ENCODE results near the gene DHX32. TPM values are rescaled to one million over a fixed set of nuclear protein-coding genes. Genes with fewer than 3 reads are reported as not detected.

DHX32 gene
- total and polyA plus RNA-seq, 2 donors (not counting 3 experiments of a cell fraction or from before 2014, with no cell fraction given), result 17.1 to 29.6 TPM

DNA sequence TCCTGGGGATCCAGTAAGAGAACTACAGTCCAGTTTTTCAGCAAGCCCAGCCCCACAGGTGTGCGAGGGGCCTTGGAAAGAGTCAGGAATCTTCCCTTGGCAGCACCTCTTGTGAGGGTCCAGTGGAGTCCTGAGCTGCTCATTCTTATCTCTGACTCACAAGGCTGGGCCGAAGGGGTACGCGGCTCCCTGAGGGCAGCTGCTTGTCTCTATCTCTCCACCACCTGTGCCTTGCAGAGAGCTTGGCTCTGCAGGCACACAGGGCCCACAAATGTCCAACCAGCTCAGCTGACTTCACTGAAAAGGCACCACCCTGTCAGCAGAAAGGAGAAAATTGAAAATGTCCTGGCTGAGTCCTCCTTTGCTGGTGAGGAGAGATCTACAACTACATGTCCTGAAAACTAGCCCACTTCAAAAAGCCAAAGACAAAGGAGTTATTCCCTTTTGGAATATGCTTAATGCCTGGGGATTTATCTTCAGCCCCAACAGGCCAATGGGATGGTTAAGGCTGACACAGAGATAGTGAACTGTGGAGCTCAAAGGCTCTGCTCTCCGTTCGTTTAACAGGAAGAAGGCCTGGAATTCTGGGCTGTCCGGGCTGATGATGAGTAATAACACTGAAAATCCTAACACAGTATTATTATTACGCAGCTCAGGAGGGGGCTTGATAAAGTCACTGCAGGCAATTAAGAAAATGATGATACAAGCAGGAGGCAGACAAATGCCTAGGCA lies 81.5 kb downstream of the DHX32 start:
- CTCF ChIA-PET, result no interaction called here
- dilution Hi-C loops (cut with MboI; ENCODE audit: extremely low pct_ligation_motif_present, low sequenced_read_pairs), result no loop called here

More for the DNA sequence above, 81.5 kb downstream of the DHX32 start:
- H3K9me1 ChIP-seq (replicated peaks; ENCODE audit: control insufficient read depth, extremely low read depth, insufficient read depth, low read length), result no peaks in the 10 kb centered on the region
- no TSS peak for BruUV-seq (replicated peaks)
- no peaks in the 10 kb centered on the region for H3K27me3 ChIP-seq (ENCODE audit: control insufficient read depth in 2 of 2, insufficient read depth in 2 of 2, low read length in 2 of 2)
- H3K27ac ChIP-seq (ENCODE audit: insufficient read depth, low read depth, low read length), result no peak overlapping the region
- H3K4me3 ChIP-seq (replicated peaks in 1 of 3; ENCODE audit: insufficient read depth in 1 of 3, low read depth in 1 of 3, low read length in 3 of 3), result no peak overlapping the region
- H3K4me1 ChIP-seq (ENCODE audit: control insufficient read depth, extremely low read depth, insufficient read depth, low read length), result no peaks in the 10 kb centered on the region
- H3K9ac ChIP-seq (replicated peaks; ENCODE audit: extremely low read depth, insufficient read depth, low read length), result no peak overlapping the region
- no peak for DNase-seq (ENCODE audit: low read depth, low spot score)
- no peaks in the 10 kb centered on the region for H3K9me3 ChIP-seq (replicated peaks; ENCODE audit: control insufficient read depth, insufficient read depth, low read length)
- POLR2A ChIA-PET, result no interaction called here
- H3K79me2 ChIP-seq (ENCODE audit: control insufficient read depth, insufficient read depth, low read length), result no peaks in the 10 kb centered on the region
- no peak for FAIRE-seq
- intact Hi-C loops (cut with micrococcal nuclease), result no loop called here
- no peak overlapping the region for H2AFZ ChIP-seq (ENCODE audit: low read depth, low read length)
- peaks cover 0 to 8% of the 10 kb centered on the region in 2 experiments for H3K36me3 ChIP-seq (ENCODE audit: control insufficient read depth in 2 of 2, extremely low read depth in 1 of 2, insufficient read depth in 2 of 2, low read length in 2 of 2)
- no peak overlapping the region for H3K4me2 ChIP-seq (ENCODE audit: insufficient read depth, low read length)
- TF ChIP-seq, protein P1, sequence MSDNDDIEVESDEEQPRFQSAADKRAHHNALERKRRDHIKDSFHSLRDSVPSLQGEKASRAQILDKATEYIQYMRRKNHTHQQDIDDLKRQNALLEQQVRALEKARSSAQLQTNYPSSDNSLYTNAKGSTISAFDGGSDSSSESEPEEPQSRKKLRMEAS (IDR thresholded peaks at IDR 0.05; ENCODE audit: insufficient read depth, insufficient read length), result no peak
- TF ChIP-seq, protein P2, sequence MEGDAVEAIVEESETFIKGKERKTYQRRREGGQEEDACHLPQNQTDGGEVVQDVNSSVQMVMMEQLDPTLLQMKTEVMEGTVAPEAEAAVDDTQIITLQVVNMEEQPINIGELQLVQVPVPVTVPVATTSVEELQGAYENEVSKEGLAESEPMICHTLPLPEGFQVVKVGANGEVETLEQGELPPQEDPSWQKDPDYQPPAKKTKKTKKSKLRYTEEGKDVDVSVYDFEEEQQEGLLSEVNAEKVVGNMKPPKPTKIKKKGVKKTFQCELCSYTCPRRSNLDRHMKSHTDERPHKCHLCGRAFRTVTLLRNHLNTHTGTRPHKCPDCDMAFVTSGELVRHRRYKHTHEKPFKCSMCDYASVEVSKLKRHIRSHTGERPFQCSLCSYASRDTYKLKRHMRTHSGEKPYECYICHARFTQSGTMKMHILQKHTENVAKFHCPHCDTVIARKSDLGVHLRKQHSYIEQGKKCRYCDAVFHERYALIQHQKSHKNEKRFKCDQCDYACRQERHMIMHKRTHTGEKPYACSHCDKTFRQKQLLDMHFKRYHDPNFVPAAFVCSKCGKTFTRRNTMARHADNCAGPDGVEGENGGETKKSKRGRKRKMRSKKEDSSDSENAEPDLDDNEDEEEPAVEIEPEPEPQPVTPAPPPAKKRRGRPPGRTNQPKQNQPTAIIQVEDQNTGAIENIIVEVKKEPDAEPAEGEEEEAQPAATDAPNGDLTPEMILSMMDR (IDR thresholded peaks at IDR 0.05; ENCODE audit: extremely low read depth in 1 of 2, insufficient read depth in 1 of 2, low read depth in 1 of 2, low read length in 2 of 2), result no peak
- TF ChIP-seq POLR2A (IDR thresholded peaks at IDR 0.05; ENCODE audit: low read depth, low read length) (no peak), POLR2AphosphoS5 (IDR thresholded peaks at IDR 0.05; ENCODE audit: insufficient read depth, low read depth, low read length) (no peak), EZH2 (IDR thresholded peaks at IDR 0.05; ENCODE audit: borderline replicate concordance, low read depth, low read length, severe bottlenecking) (no peak)
- no peaks in the 10 kb centered on the region for H4K20me1 ChIP-seq (replicated peaks; ENCODE audit: control insufficient read depth, extremely low read depth, insufficient read depth, low read length)
